K562 (cell line): ENCODE data around the gene OCRL. TPM values are rescaled to one million over a fixed set of nuclear protein-coding genes. Genes with fewer than 3 reads are reported as not detected.

Experiments
- ATAC-seq: fragments of 200-7000 bp; cut with Tn5 transposase; 3 replicates; pipeline ENCODE4 v1.9.1; 2020; ENCODE audit warnings: moderate library complexity
- BruUV-seq: library from RNA; stranded (reverse); fragments of 400-500 nt; replicated peaks from 2 replicates; lab custom pipeline; 2021; lab: Mats Ljungman, UMichigan
- CTCF ChIA-PET: fragments of 300-600 bp; formaldehyde crosslinking; extraction: SDS; loops from one replicate; lab custom pipeline; 2021; ENCODE audit warnings: low intra/inter-chr PET ratio; lab: Yijun Ruan, JAX
- POLR2A ChIA-PET: fragments of 300-600, 350-650 bp; sonication (Branson Sonifier 250); formaldehyde crosslinking; extraction: SDS; loops from one replicate; lab custom pipeline; 2021; ENCODE audit warnings: antibody characterized with exemption, inconsistent platforms; lab: Yijun Ruan, JAX
- DNase-seq, 4 experiments: peaks; one replicate each; pipeline versions ENCODE4 v3.0.0 to v3.0.0-alpha.2; 2011 to 2018; ENCODE audit warnings: low spot score in 3 of 4, mixed read lengths in 3 of 4; ENCODE audit errors: extremely low read depth in 1 of 4
- FAIRE-seq: peaks from 2 replicates; lab custom pipeline; 2011; peaks lifted over from hg19 to GRCh38; lab: Jason Lieb, UNC
- H2AFZ ChIP-seq: 2 replicates; pipeline ENCODE4 v1.6.0; 2011; ENCODE audit warnings: low read depth, low read length, control low read depth, inconsistent platforms
- H3K27ac ChIP-seq: fragments of 200-600 bp; 3 replicates; pipeline ENCODE4 v1.8.0; 2011; ENCODE audit warnings: low read depth, mild to moderate bottlenecking, control low read depth, inconsistent platforms, low read length, moderate library complexity, mixed read lengths; ENCODE audit errors: extremely low read depth
- H3K27me3 ChIP-seq, 2 experiments: fragments of 300-600 bp in 1 of 2; 2 replicates in 1 of 2; 3 replicates in 1 of 2; pipeline versions ENCODE4 v1.6.0 to v1.8.0; 2011; ENCODE audit warnings: inconsistent platforms in 2 of 2, low read length in 2 of 2, mild to moderate bottlenecking in 1 of 2, mixed read lengths in 1 of 2, moderate library complexity in 1 of 2; ENCODE audit not compliant: control insufficient read depth in 2 of 2, insufficient read depth in 2 of 2
- H3K36me3 ChIP-seq: fragments of 300-600 bp; 3 replicates; pipeline ENCODE4 v1.8.0; 2011; ENCODE audit warnings: mild to moderate bottlenecking, low read length, inconsistent platforms; ENCODE audit not compliant: control insufficient read depth, insufficient read depth
- H3K4me1 ChIP-seq, 2 experiments: fragments of 200-600 bp in 1 of 2; replicated peaks in 1 of 2; 2 replicates in 1 of 2; 3 replicates in 1 of 2; pipeline versions ENCODE4 v1.5.1 to v1.8.0; 2011; ENCODE audit warnings: inconsistent platforms in 2 of 2, low read length in 2 of 2, mild to moderate bottlenecking in 1 of 2, mixed read lengths in 1 of 2, moderate library complexity in 1 of 2; ENCODE audit not compliant: control insufficient read depth in 2 of 2, insufficient read depth in 2 of 2
- H3K4me2 ChIP-seq: 2 replicates; pipeline ENCODE4 v1.6.1; 2011; ENCODE audit warnings: low read length, control low read depth, inconsistent platforms, mixed read lengths; ENCODE audit not compliant: insufficient read depth
- H3K4me3 ChIP-seq: fragments of 200-600 bp; sonication (generic), shearing (Covaris generic); 2 replicates; pipeline ENCODE4 v1.5.1; 2016; ENCODE audit warnings: control low read depth, inconsistent platforms
- H3K79me2 ChIP-seq: fragments of 200-600 bp; 3 replicates; pipeline ENCODE4 v1.8.0; 2011; ENCODE audit warnings: low read length, inconsistent platforms; ENCODE audit not compliant: control insufficient read depth, insufficient read depth
- H3K9ac ChIP-seq, 2 experiments: 2 replicates each; pipeline versions ENCODE4 v1.6.0 to v1.6.1; 2011; ENCODE audit warnings: low read depth in 2 of 2, low read length in 2 of 2, control low read depth in 1 of 2, inconsistent platforms in 1 of 2, mild to moderate bottlenecking in 1 of 2, mixed read lengths in 1 of 2; ENCODE audit not compliant: insufficient read depth in 1 of 2
- H3K9me1 ChIP-seq: one replicate; pipeline ENCODE4 v1.6.0; 2011; ENCODE audit warnings: inconsistent platforms, mild to moderate bottlenecking, low read length, moderate library complexity; ENCODE audit not compliant: control insufficient read depth, insufficient read depth
- H3K9me3 ChIP-seq: replicated peaks from 2 replicates; pipeline ENCODE4 v1.5.1; 2011; ENCODE audit warnings: low read depth, low read length, inconsistent platforms; ENCODE audit not compliant: control insufficient read depth, insufficient read depth
- H4K20me1 ChIP-seq: replicated peaks from 2 replicates; pipeline ENCODE4 v1.6.1; 2011; ENCODE audit warnings: low read length, inconsistent platforms, mixed read lengths; ENCODE audit not compliant: control insufficient read depth, insufficient read depth
- ETV5 ChIP-seq: sonication (generic); formaldehyde crosslinking; IDR thresholded peaks from 2 replicates; pipeline ENCODE4 v1.4.0; 2020; ENCODE audit warnings: low read depth, mild to moderate bottlenecking, missing genetic modification reagents
- HLTF ChIP-seq: fragments of 450-650 bp; IDR thresholded peaks from 2 replicates; pipeline ENCODE4 v1.6.1; 2016
- HNRNPLL ChIP-seq: fragments of 200-400 bp; formaldehyde crosslinking; IDR thresholded peaks from 2 replicates; pipeline ENCODE4 v1.6.1; 2017; ENCODE audit warnings: low read length, low read depth, mild to moderate bottlenecking; ENCODE audit not compliant: poor library complexity, severe bottlenecking
- MTA3 ChIP-seq: fragments of 450-650 bp; formaldehyde crosslinking; IDR thresholded peaks from 2 replicates; pipeline ENCODE4 v1.6.1; 2017; ENCODE audit warnings: mild to moderate bottlenecking, borderline replicate concordance
- NR2F6 ChIP-seq: fragments of 450-650 bp; formaldehyde crosslinking; IDR thresholded peaks from 2 replicates; pipeline ENCODE4 v1.4.0; 2020; ENCODE audit warnings: mild to moderate bottlenecking
- TRIM24 ChIP-seq, 2 experiments: fragments of 450-650 bp; IDR thresholded peaks; 2 replicates each; pipeline ENCODE4 v1.6.1; 2016
- ZNF507 ChIP-seq: conservative IDR thresholded peaks from 2 replicates; pipeline ENCODE4 v1.6.1; 2017; ENCODE audit warnings: missing genetic modification characterization, missing compliant biosample characterization
- WGBS: fragments of 100-300 bp; shearing (Covaris generic); methylation state at CpG from one replicate; pipeline ENCODE4 v1.1.6; 2016; ENCODE audit warnings: low coverage, mixed read lengths; ENCODE audit not compliant: insufficient coverage; ENCODE audit errors: missing lambda C conversion rate; 5-methylcytosine and 5-hydroxymethylcytosine counted together
- in situ Hi-C: fragments of 300-500 bp; cut with MboI; formaldehyde crosslinking; loops from 4 replicates; pipeline ENCODE4 v1.15.0; 2018; ENCODE audit warnings: inconsistent platforms, mixed read lengths
- intact Hi-C: fragments of 100-400 bp; cut with micrococcal nuclease; formaldehyde crosslinking; loops from 2 replicates; pipeline ENCODE4 v1.14.2; 2022
- polyA plus RNA-seq, 8 experiments: library from polyadenylated mRNA; depleted of rRNA in 4 of 8; stranded (reverse) in 5 of 8; unstranded in 3 of 8; fragments of >200 nt; fragmentation: Nextera tagmentation in 2 of 8; fragmentation: Illumina TruSeq in 1 of 8; extraction: Ambion mirVana in 2 of 8; extraction: Trizol in 1 of 8; gene quantifications; 2 replicates each; pipeline versions ENCODE4 v1.2.1 to v1.2.3, GENCODE V29; 2011 to 2014; ENCODE audit warnings: inconsistent platforms in 1 of 8, missing spikeins in 1 of 8
- total RNA-seq, 7 experiments: library from RNA; depleted of rRNA in 6 of 7; stranded (reverse); fragments of >200 nt in 6 of 7; fragmentation: Illumina TruSeq in 2 of 7; extraction: Trizol in 2 of 7; gene quantifications; 2 replicates each; pipeline versions ENCODE4 v1.2.1 to v1.2.3, GENCODE V29; 2011 to 2021; ENCODE audit warnings: low replicate concordance in 1 of 7
- TF ChIP-seq, protein P1 (sequence below): sonication (generic); formaldehyde crosslinking; IDR thresholded peaks from 2 replicates; pipeline ENCODE4 v1.8.1; 2022; ENCODE audit warnings: missing genetic modification reagents

OCRL gene
- total and polyA plus RNA-seq, 9 of the 15 experiments (the other 6 are each of a cell fraction or from before 2014, with no cell fraction given), result 2.2 to 23.4 (median 11.9) TPM

DNA sequence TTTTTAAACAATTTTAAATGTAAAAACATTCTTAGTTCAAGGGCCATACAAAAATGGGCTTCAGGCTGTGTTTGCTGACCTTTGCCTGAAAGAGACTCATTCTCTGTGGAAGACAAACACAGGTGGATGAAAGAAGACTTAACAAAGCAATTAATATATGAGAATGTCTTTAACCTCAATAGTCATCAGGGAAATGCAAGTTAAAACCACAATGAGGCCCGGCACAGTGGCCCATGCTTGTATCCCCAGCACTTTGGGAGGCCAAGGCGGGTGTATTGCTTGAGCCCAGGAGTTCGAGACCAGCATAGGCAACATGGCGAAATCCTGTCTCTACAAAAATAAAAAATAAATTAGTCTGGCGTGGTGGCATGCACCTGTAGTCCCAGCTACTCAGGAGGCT lies 9.6 kb upstream of the OCRL start:
- WGBS, result 7% methylated on average over 5 of the region's 5 CpGs
- no peak for FAIRE-seq
- no peaks in the 10 kb centered on the region for H3K79me2 ChIP-seq
- no peak for ATAC-seq
- intact Hi-C loops, result no loop called here
- H3K9ac ChIP-seq, result no peak overlapping the region
- H4K20me1 ChIP-seq, result no peaks in the 10 kb centered on the region
- H2AFZ ChIP-seq, result no peak overlapping the region
- POLR2A ChIA-PET, result no interaction called here
- BruUV-seq, result no TSS peak
- H3K36me3 ChIP-seq, result no peaks in the 10 kb centered on the region
- H3K9me1 ChIP-seq, result no peaks in the 10 kb centered on the region
- H3K4me2 ChIP-seq, result no peak overlapping the region
- no peak overlapping the region for H3K27ac ChIP-seq
- no peaks in the 10 kb centered on the region for H3K9me3 ChIP-seq
- no peak for TF ChIP-seq TRIM24 (IDR thresholded peaks at IDR 0.05)
- TF ChIP-seq, protein P1, sequence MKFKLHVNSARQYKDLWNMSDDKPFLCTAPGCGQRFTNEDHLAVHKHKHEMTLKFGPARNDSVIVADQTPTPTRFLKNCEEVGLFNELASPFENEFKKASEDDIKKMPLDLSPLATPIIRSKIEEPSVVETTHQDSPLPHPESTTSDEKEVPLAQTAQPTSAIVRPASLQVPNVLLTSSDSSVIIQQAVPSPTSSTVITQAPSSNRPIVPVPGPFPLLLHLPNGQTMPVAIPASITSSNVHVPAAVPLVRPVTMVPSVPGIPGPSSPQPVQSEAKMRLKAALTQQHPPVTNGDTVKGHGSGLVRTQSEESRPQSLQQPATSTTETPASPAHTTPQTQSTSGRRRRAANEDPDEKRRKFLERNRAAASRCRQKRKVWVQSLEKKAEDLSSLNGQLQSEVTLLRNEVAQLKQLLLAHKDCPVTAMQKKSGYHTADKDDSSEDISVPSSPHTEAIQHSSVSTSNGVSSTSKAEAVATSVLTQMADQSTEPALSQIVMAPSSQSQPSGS (CRISPR knock-in tag), result no peak
- no peak for TF ChIP-seq HNRNPLL
- no peak for TF ChIP-seq ETV5 (CRISPR knock-in tag)
- no peak for TF ChIP-seq NR2F6 (CRISPR knock-in tag)
- TF ChIP-seq MTA3, result no peak
- no peak for TF ChIP-seq ZNF507
- TF ChIP-seq HLTF, result no peak
- TF ChIP-seq, all 486 proteins: peak for 0
- H3K4me1 ChIP-seq, result no peaks in the 10 kb centered on the region
- H3K27me3 ChIP-seq, result no peaks in the 10 kb centered on the region; a peak in 1 of 5 replicates
- in situ Hi-C loops, result no loop called here
- CTCF ChIA-PET, result no interaction called here
- no peak overlapping the region for H3K4me3 ChIP-seq
- DNase-seq, result no peak
